CD4-positive, alpha-beta T cell treated with Interleukin-21 for 1 hour (primary cell): ENCODE data around the gene PCDHGB5.
"Not testable (repeated sequence)": the region's sequence is repeated elsewhere in the genome, so short reads cannot be mapped to it uniquely, and the experiment has no call there.

Experiments used
- DNase-seq: peaks from one replicate; pipeline ENCODE4 v3.0.0-alpha.2; 2020

Gene PCDHGB5

GRCh38 chr5:141382469-141383294 is 15.1 kb upstream of the PCDHGB5 start, which contains the start of gene PCDHGA7:
Gene PCDHGA7 (plus strand): TSS chr5:141382742. CDS start chr5:141382900, 158 bp downstream.
- DNase-seq: no peak

GRCh38 chr5:141383345-141383744 is 14.4 kb upstream of the PCDHGB5 start:
- DNase-seq: no peak

GRCh38 chr5:141384471-141385267 is 13.1 kb upstream of the PCDHGB5 start:
- DNase-seq: no peak

- DNase-seq: peak; percentile 28
Measured at GRCh38 chr5:141387557-141388311, 10.0 kb upstream of the PCDHGB5 start, which contains the start of gene PCDHGB4. Gene PCDHGB4 (plus strand): TSS chr5:141387698. CDS start chr5:141387885, 187 bp downstream.

- DNase-seq: no peak
Measured at GRCh38 chr5:141388661-141389060, 9.1 kb upstream of the PCDHGB5 start.

- DNase-seq: no peak
Measured at GRCh38 chr5:141389153-141390042, 8.3 kb upstream of the PCDHGB5 start.

- DNase-seq: no peak
Measured at GRCh38 chr5:141392429-141393198, 5.1 kb upstream of the PCDHGB5 start, which contains the start of gene PCDHGA8. Gene PCDHGA8 (plus strand): TSS chr5:141392633. CDS start chr5:141392814, 181 bp downstream.

- DNase-seq: no peak
Measured at GRCh38 chr5:141393267-141393666, 4.5 kb upstream of the PCDHGB5 start.

- DNase-seq: not testable (repeated sequence)
Measured at GRCh38 chr5:141394401-141395187, 3.2 kb upstream of the PCDHGB5 start.

GRCh38 chr5:141398608-141399007 is 861 bp downstream of the PCDHGB5 start:
- DNase-seq: no peak

GRCh38 chr5:141399555-141400258 is 2.0 kb downstream of the PCDHGB5 start:
- no peak for DNase-seq

GRCh38 chr5:141402553-141403243 is 5.0 kb downstream of the PCDHGB5 start, which contains the start of gene PCDHGA9:
Gene PCDHGA9 (plus strand): TSS chr5:141402778. CDS start chr5:141402953, 175 bp downstream.
- no peak for DNase-seq

GRCh38 chr5:141403387-141403786 is 5.6 kb downstream of the PCDHGB5 start:
- DNase-seq: no peak

GRCh38 chr5:141407790-141408505 is 10.2 kb downstream of the PCDHGB5 start, which contains the start of gene PCDHGB6:
Gene PCDHGB6 (plus strand): TSS chr5:141408021. CDS start chr5:141408203, 182 bp downstream.
- peak; percentile 47 for DNase-seq

GRCh38 chr5:141409598-141410306 is 12.0 kb downstream of the PCDHGB5 start:
- no peak for DNase-seq

GRCh38 chr5:141411575-141411974 is 13.8 kb downstream of the PCDHGB5 start:
- no peak for DNase-seq
